ENCODE data around the gene SLC17A9. TPM values are rescaled to one million over a fixed set of nuclear protein-coding genes. Genes with fewer than 3 reads are reported as not detected.

SLC17A9 gene
- total and polyA plus RNA-seq, 10 of the 15 experiments (the other 5 are each of a cell fraction or from before 2014, with no cell fraction given) = 0.72 to 74.1 (median 29.4) TPM

DNA sequence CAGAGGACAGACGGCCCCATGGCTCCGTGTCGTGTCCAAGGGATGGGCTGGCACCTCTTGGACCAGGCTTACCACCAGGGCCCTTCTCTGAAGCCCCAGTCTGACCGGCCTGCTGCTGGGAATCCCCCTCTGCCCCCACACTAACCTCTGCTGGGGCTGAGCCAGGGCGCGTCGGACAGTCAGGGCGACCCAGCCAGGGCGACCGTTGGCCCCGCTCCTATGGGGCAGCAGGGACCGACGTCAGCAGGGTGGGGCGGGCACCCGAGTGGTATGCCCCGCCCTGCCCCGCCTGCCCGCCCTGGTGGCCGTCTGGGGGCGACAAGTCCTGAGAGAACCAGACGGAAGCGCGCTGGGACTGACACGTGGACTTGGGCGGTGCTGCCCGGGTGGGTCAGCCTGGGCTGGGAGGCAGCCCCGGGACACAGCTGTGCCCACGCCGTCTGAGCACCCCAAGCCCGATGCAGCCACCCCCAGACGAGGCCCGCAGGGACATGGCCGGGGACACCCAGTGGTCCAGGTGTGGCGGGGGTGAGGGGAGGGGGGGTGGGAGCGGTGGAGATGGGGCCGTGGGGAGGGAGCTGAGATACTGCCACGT is at the start of gene SLC17A9 (continued):
- TF ChIP-seq, protein P1, sequence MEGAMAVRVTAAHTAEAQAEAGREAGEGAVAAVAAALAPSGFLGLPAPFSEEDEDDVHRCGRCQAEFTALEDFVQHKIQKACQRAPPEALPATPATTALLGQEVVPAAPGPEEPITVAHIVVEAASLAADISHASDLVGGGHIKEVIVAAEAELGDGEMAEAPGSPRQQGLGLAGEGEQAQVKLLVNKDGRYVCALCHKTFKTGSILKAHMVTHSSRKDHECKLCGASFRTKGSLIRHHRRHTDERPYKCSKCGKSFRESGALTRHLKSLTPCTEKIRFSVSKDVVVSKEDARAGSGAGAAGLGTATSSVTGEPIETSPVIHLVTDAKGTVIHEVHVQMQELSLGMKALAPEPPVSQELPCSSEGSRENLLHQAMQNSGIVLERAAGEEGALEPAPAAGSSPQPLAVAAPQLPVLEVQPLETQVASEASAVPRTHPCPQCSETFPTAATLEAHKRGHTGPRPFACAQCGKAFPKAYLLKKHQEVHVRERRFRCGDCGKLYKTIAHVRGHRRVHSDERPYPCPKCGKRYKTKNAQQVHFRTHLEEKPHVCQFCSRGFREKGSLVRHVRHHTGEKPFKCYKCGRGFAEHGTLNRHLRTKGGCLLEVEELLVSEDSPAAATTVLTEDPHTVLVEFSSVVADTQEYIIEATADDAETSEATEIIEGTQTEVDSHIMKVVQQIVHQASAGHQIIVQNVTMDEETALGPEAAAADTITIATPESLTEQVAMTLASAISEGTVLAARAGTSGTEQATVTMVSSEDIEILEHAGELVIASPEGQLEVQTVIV (IDR thresholded peaks at IDR 0.05; ENCODE audit: borderline replicate concordance, partially characterized antibody) = no peak
- peak; percentile 63; the same call in 1 of the 2 replicates for TF ChIP-seq LARP7 (IDR thresholded peaks at IDR 0.05)
- TF ChIP-seq RFX5 (IDR thresholded peaks at IDR 0.05; ENCODE audit: low read depth, low read length) = 0 out of 2 replicates have a peak, but pooled peaks have one; percentile 31
- TF ChIP-seq, protein P2, sequence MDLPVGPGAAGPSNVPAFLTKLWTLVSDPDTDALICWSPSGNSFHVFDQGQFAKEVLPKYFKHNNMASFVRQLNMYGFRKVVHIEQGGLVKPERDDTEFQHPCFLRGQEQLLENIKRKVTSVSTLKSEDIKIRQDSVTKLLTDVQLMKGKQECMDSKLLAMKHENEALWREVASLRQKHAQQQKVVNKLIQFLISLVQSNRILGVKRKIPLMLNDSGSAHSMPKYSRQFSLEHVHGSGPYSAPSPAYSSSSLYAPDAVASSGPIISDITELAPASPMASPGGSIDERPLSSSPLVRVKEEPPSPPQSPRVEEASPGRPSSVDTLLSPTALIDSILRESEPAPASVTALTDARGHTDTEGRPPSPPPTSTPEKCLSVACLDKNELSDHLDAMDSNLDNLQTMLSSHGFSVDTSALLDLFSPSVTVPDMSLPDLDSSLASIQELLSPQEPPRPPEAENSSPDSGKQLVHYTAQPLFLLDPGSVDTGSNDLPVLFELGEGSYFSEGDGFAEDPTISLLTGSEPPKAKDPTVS (IDR thresholded peaks at IDR 0.05; ENCODE audit: low read depth, low read length) = no peak
- no peak; the same call in 1 of the 2 replicates for TF ChIP-seq HDGF (IDR thresholded peaks at IDR 0.05)
- TF ChIP-seq, protein P3, sequence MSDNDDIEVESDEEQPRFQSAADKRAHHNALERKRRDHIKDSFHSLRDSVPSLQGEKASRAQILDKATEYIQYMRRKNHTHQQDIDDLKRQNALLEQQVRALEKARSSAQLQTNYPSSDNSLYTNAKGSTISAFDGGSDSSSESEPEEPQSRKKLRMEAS (IDR thresholded peaks at IDR 0.05; ENCODE audit: low read depth, low read length) = peak; percentile 71; the same call in 1 of the 2 replicates
- TF ChIP-seq, protein P4, sequence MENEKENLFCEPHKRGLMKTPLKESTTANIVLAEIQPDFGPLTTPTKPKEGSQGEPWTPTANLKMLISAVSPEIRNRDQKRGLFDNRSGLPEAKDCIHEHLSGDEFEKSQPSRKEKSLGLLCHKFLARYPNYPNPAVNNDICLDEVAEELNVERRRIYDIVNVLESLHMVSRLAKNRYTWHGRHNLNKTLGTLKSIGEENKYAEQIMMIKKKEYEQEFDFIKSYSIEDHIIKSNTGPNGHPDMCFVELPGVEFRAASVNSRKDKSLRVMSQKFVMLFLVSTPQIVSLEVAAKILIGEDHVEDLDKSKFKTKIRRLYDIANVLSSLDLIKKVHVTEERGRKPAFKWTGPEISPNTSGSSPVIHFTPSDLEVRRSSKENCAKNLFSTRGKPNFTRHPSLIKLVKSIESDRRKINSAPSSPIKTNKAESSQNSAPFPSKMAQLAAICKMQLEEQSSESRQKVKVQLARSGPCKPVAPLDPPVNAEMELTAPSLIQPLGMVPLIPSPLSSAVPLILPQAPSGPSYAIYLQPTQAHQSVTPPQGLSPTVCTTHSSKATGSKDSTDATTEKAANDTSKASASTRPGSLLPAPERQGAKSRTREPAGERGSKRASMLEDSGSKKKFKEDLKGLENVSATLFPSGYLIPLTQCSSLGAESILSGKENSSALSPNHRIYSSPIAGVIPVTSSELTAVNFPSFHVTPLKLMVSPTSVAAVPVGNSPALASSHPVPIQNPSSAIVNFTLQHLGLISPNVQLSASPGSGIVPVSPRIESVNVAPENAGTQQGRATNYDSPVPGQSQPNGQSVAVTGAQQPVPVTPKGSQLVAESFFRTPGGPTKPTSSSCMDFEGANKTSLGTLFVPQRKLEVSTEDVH (IDR thresholded peaks at IDR 0.05; ENCODE audit: low read depth, partially characterized antibody) = no peak
- TF ChIP-seq, protein P5, sequence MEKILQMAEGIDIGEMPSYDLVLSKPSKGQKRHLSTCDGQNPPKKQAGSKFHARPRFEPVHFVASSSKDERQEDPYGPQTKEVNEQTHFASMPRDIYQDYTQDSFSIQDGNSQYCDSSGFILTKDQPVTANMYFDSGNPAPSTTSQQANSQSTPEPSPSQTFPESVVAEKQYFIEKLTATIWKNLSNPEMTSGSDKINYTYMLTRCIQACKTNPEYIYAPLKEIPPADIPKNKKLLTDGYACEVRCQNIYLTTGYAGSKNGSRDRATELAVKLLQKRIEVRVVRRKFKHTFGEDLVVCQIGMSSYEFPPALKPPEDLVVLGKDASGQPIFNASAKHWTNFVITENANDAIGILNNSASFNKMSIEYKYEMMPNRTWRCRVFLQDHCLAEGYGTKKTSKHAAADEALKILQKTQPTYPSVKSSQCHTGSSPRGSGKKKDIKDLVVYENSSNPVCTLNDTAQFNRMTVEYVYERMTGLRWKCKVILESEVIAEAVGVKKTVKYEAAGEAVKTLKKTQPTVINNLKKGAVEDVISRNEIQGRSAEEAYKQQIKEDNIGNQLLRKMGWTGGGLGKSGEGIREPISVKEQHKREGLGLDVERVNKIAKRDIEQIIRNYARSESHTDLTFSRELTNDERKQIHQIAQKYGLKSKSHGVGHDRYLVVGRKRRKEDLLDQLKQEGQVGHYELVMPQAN (conservative IDR thresholded peaks at IDR 0.05) = peak; percentile 65; the same call in 1 of the 2 replicates
- TF ChIP-seq POU2F2 (IDR thresholded peaks at IDR 0.05; ENCODE audit: borderline replicate concordance, low read depth, low read length) = 0 out of 3 replicates have a peak, but pooled peaks have one; percentile 30
- TF ChIP-seq, protein P6, sequence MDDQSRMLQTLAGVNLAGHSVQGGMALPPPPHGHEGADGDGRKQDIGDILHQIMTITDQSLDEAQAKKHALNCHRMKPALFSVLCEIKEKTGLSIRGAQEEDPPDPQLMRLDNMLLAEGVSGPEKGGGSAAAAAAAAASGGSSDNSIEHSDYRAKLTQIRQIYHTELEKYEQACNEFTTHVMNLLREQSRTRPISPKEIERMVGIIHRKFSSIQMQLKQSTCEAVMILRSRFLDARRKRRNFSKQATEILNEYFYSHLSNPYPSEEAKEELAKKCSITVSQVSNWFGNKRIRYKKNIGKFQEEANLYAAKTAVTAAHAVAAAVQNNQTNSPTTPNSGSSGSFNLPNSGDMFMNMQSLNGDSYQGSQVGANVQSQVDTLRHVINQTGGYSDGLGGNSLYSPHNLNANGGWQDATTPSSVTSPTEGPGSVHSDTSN (IDR thresholded peaks at IDR 0.05; ENCODE audit: insufficient replicate concordance, low read depth, low read length) = peak; percentile 15
- no peak for TF ChIP-seq TBL1XR1 (IDR thresholded peaks at IDR 0.05; ENCODE audit: low read depth, low read length)
- no peak for TF ChIP-seq KAT2A (conservative IDR thresholded peaks at IDR 0.05; ENCODE audit: control insufficient read depth, low read depth, low read length)
- TF ChIP-seq YY1 (IDR thresholded peaks at IDR 0.05; ENCODE audit: low read depth, low read length) = 0 out of 2 replicates have a peak, but pooled peaks have one; percentile 6
- peak; percentile 67 for TF ChIP-seq POLR2AphosphoS5 (IDR thresholded peaks at IDR 0.05; ENCODE audit: low read length)
- no peak for TF ChIP-seq BACH1 (IDR thresholded peaks at IDR 0.05; ENCODE audit: borderline replicate concordance)
- TF ChIP-seq EZH2 (IDR thresholded peaks at IDR 0.05; ENCODE audit: borderline replicate concordance, control insufficient read depth, low read depth, low read length) = no peak
- no peak for TF ChIP-seq RBBP5 (conservative IDR thresholded peaks at IDR 0.05)
- no peak for TF ChIP-seq STAT1 (conservative IDR thresholded peaks at IDR 0.05)
